ENCODE measurements around the gene TMEM132C. TPM values are rescaled to one million over a fixed set of nuclear protein-coding genes. Genes with fewer than 3 reads are reported as not detected.

TMEM132C gene
- total and polyA plus RNA-seq, 7 donors, result 0.60 to 3.5 (median 1.7) TPM; not detected in 1

DNA sequence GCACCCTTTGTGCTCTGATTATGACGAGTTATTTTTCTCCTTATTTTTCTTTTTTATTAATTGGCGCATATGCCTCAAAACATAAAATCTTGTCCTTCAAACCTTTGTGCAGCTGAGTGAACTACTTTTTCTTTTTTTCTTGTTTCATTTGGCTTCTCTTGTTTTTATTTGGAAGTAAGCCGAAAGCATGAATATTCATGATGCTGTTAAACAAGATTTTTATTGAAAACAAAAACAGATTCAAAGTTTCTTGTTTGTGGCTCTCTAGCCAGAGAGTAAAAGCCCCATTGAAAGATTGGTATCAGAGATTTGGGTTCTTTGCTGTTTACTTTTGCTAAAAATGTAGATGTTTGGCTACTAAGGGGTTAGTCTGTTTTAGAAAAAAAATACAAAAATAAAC, 183.8 kb downstream of the TMEM132C start:
- intact Hi-C loops (cut with DNase I), result no loop called here
- Histone ChIP-seq H3K9me3 (no peaks in the 10 kb centered on the region), H3K27ac (no peak overlapping the region), H3K4me3 (no peak overlapping the region), H3K27me3 (no peaks in the 10 kb centered on the region), H3K4me1 (no peaks in the 10 kb centered on the region), H3K36me3 (no peaks in the 10 kb centered on the region)
- DNase-seq, result no peak
- no peak for TF ChIP-seq EP300 (IDR thresholded peaks at IDR 0.05)
- no peak for TF ChIP-seq POLR2A (IDR thresholded peaks at IDR 0.05)
- TF ChIP-seq, protein P1, sequence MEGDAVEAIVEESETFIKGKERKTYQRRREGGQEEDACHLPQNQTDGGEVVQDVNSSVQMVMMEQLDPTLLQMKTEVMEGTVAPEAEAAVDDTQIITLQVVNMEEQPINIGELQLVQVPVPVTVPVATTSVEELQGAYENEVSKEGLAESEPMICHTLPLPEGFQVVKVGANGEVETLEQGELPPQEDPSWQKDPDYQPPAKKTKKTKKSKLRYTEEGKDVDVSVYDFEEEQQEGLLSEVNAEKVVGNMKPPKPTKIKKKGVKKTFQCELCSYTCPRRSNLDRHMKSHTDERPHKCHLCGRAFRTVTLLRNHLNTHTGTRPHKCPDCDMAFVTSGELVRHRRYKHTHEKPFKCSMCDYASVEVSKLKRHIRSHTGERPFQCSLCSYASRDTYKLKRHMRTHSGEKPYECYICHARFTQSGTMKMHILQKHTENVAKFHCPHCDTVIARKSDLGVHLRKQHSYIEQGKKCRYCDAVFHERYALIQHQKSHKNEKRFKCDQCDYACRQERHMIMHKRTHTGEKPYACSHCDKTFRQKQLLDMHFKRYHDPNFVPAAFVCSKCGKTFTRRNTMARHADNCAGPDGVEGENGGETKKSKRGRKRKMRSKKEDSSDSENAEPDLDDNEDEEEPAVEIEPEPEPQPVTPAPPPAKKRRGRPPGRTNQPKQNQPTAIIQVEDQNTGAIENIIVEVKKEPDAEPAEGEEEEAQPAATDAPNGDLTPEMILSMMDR (IDR thresholded peaks at IDR 0.05), result no peak
- TF ChIP-seq POLR2AphosphoS5 (IDR thresholded peaks at IDR 0.05), result no peak
- WGBS, 2 donors, result 91% methylated on average over 3 of the region's 3 CpGs

DNA sequence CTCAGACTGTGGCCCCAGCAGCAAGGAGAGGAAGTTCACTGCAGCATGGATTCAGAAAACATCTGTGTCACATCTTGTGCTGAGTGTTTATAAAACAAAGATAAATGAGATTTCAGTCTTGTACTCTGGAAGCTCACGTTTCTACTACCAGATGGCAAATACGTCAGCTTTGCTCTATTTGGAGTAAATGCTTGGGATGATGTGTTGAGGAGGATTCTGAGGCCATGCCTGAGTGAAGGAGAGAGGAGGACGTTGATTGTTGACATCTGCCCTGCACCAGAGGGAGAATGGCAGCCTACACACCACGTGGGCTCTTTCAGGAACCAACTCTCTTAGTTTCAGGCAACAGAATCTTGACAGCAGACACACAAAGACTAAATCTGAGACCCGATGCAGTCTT, 188.9 kb downstream of the TMEM132C start:
- no peaks in the 10 kb centered on the region for H3K9me3 ChIP-seq
- TF ChIP-seq POLR2AphosphoS5 (IDR thresholded peaks at IDR 0.05) (peak in 2 of 4 donors; percentile 34 to 47), POLR2A (IDR thresholded peaks at IDR 0.05) (no peak), EP300 (IDR thresholded peaks at IDR 0.05) (no peak)
- TF ChIP-seq, protein P1 (IDR thresholded peaks at IDR 0.05), result no peak
- H3K36me3 ChIP-seq, result no peaks in the 10 kb centered on the region
- intact Hi-C loops (cut with DNase I), result no loop called here
- no peak overlapping the region for H3K4me3 ChIP-seq
- no peaks in the 10 kb centered on the region for H3K4me1 ChIP-seq
- no peak overlapping the region for H3K27ac ChIP-seq
- 43 to 50% methylated on average over 5 of the region's 5 CpGs for WGBS, 2 donors
- H3K27me3 ChIP-seq, result no peaks in the 10 kb centered on the region
- no peak for DNase-seq

DNA sequence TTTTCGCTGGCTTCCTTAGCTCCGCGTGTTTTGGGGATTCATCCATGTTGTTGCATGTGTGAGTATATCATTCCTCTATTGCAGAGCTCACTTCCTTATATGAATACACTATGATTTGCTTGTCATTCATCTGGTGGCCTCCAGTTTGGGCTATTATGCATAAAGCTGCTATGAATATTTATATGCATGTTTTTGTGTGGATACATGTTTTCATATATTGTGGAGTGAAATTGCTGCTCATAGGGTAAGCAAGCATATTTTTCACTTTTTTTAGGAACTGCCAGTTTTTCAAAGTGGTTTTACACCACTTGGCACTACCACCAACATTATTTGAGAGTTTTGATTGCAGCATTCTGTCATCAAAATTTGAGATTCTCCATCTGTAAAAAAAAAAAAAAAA, 190.0 kb downstream of the TMEM132C start:
- intact Hi-C loops (cut with DNase I), result no loop called here
- no peaks in the 10 kb centered on the region for H3K27me3 ChIP-seq
- WGBS, 2 donors, result 95 to 96% methylated on average over 3 of the region's 3 CpGs
- no peaks in the 10 kb centered on the region for H3K9me3 ChIP-seq
- TF ChIP-seq POLR2A (IDR thresholded peaks at IDR 0.05), result no peak
- TF ChIP-seq, protein P1 (IDR thresholded peaks at IDR 0.05), result no peak
- TF ChIP-seq EP300 (IDR thresholded peaks at IDR 0.05), result no peak
- TF ChIP-seq POLR2AphosphoS5 (IDR thresholded peaks at IDR 0.05), result no peak
- no peaks in the 10 kb centered on the region for H3K4me1 ChIP-seq
- H3K4me3 ChIP-seq, result no peak overlapping the region
- H3K36me3 ChIP-seq, result no peaks in the 10 kb centered on the region
- no peak overlapping the region for H3K27ac ChIP-seq
- no peak for DNase-seq

DNA sequence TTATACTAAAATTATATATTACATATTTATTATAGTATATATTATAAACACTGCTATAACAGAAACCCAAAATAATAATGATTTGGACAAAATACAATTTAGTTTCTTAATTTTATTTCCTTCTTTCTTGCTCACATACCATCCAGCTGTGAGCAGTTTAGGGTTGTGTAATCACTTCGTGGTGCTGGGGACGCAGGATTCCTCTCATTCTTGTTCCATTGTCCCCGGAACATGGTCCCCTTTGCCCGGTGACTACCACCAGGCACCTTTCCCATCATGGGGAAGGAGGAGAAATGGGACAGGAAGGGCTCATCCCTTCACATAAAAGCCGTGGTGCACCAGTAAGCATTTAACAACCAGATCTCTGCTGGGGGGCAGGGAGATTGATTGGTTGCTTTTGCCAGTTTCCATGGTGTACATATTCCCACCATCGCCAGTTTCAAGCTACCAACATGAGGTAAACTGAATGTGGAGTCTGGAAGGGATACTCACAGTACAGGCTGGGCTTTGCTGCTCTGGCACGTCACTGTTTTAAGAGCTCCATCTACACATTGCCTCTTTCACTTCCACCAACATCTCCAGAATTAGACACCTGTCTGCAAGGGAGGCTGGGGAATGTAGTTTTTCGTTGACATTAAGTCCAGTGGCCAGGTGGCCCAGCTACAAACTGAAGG, 191.5 kb downstream of the TMEM132C start:
- intact Hi-C loops (cut with DNase I), result no loop called here
- Histone ChIP-seq H3K4me3 (no peak overlapping the region), H3K27ac (no peak overlapping the region), H3K27me3 (no peaks in the 10 kb centered on the region), H3K4me1 (no peaks in the 10 kb centered on the region), H3K9me3 (no peaks in the 10 kb centered on the region), H3K36me3 (no peaks in the 10 kb centered on the region)
- TF ChIP-seq EP300 (IDR thresholded peaks at IDR 0.05) (no peak), POLR2A (IDR thresholded peaks at IDR 0.05) (no peak), POLR2AphosphoS5 (IDR thresholded peaks at IDR 0.05) (no peak)
- TF ChIP-seq, protein P1 (IDR thresholded peaks at IDR 0.05), result no peak
- DNase-seq, result no peak
- WGBS, 2 donors, result 51 to 64% methylated on average over 8 of the region's 8 CpGs

DNA sequence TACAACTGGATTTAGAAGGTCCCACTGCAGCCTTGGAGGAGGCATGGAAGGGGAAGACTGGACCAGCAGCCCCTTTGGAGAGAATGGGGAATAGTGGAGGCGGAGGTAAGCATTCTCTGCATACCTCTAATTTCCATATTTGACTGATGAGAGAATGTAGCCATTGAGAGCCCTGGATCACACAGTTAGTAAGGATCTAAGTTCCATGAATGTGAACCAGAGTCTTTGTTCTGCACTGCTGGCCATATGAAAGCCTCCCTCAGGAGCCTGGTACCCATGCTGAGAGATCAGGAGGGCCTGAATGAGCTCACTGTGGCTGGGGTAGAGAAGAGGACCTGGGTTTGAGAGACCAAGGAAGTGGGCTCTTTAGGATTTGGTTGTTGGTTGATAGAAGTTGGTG, 192.1 kb downstream of the TMEM132C start:
- no peak overlapping the region for H3K4me3 ChIP-seq
- no peaks in the 10 kb centered on the region for H3K4me1 ChIP-seq
- no peaks in the 10 kb centered on the region for H3K27me3 ChIP-seq
- intact Hi-C loops (cut with DNase I), result no loop called here
- WGBS, 2 donors, result 93 to 95% methylated on average over 1 of the region's 1 CpG
- no peak overlapping the region for H3K27ac ChIP-seq
- TF ChIP-seq, protein P1 (IDR thresholded peaks at IDR 0.05), result no peak
- TF ChIP-seq EP300 (IDR thresholded peaks at IDR 0.05), result no peak
- TF ChIP-seq POLR2AphosphoS5 (IDR thresholded peaks at IDR 0.05), result no peak
- TF ChIP-seq POLR2A (IDR thresholded peaks at IDR 0.05), result no peak
- no peak for DNase-seq
- H3K9me3 ChIP-seq, result no peaks in the 10 kb centered on the region
- H3K36me3 ChIP-seq, result no peaks in the 10 kb centered on the region

Measured in sigmoid colon (tissue), 7 donors.